Sigmoid colon (tissue), 7 donors: Measurements from ENCODE around the gene GSK3B. TPM values are rescaled to one million over a fixed set of nuclear protein-coding genes. Genes with fewer than 3 reads are reported as not detected.

Source experiments
- DNase-seq: peaks from one replicate; pipeline ENCODE4 v3.0.0-alpha.2; 2019
- H3K27ac ChIP-seq, 4 donors: fragments of 200-600 bp; sonication (generic); one replicate each; pipeline ENCODE4 v1.5.1; 2016 to 2019; ENCODE audit warnings: mild to moderate bottlenecking in 1 of 4
- H3K27me3 ChIP-seq, 3 donors: fragments of 200-600 bp; sonication (generic); one replicate each; pipeline ENCODE4 v1.5.1; 2019; ENCODE audit warnings: mild to moderate bottlenecking in 1 of 3
- H3K36me3 ChIP-seq, 4 donors: fragments of 200-600 bp; sonication (generic); one replicate each; pipeline ENCODE4 v1.5.1; 2016 to 2019
- H3K4me1 ChIP-seq, 4 donors: fragments of 200-600 bp; sonication (generic); one replicate each; pipeline ENCODE4 v1.5.1; 2017 to 2019
- H3K4me3 ChIP-seq, 4 donors: fragments of 200-600 bp; sonication (generic); one replicate each; pipeline ENCODE4 v1.5.1; 2017 to 2019; ENCODE audit warnings: mild to moderate bottlenecking in 2 of 4, moderate library complexity in 1 of 4
- H3K9me3 ChIP-seq, 4 donors: fragments of 200-600 bp in 3 of 4; sonication (generic) in 3 of 4; one replicate each; pipeline versions ENCODE4 v1.5.1 to v1.6.1; 2013 to 2019
- EP300 ChIP-seq, 4 donors: sonication (generic); formaldehyde crosslinking; IDR thresholded peaks; one replicate each; pipeline ENCODE4 v1.6.1; 2017; ENCODE audit warnings: antibody characterized with exemption in 4 of 4
- POLR2A ChIP-seq, 2 donors: fragments of 450-650 bp; IDR thresholded peaks; one replicate each; pipeline ENCODE4 v1.6.1; 2016; ENCODE audit warnings: antibody characterized with exemption in 2 of 2, mild to moderate bottlenecking in 2 of 2, moderate library complexity in 2 of 2
- POLR2AphosphoS5 ChIP-seq, 4 donors: sonication (generic); formaldehyde crosslinking; IDR thresholded peaks; one replicate each; pipeline ENCODE4 v1.6.1; 2017; ENCODE audit warnings: antibody characterized with exemption in 4 of 4
- WGBS, 2 donors: extraction: QIAGEN DNeasy Blood & Tissue Kit; methylation state at CpG; one replicate each; pipeline ENCODE4 v1.1.7; 2013; 5-methylcytosine and 5-hydroxymethylcytosine counted together
- intact Hi-C: fragments of 100-400 bp; cut with DNase I; formaldehyde crosslinking; loops from one replicate; pipeline ENCODE4 v1.15.1; 2023
- polyA plus RNA-seq, 3 donors: library from polyadenylated mRNA; stranded (reverse); fragments of 200-250 nt; gene quantifications; one replicate each; pipeline ENCODE4 v1.2.3, GENCODE V29; 2013
- total RNA-seq, 4 donors: library from RNA; depleted of rRNA; stranded (reverse); fragments of >200 nt; gene quantifications; one replicate each; pipeline ENCODE4 v1.1.0, GENCODE V29; 2016
- TF ChIP-seq, protein P1 (sequence below), 4 experiments: fragments of 450-650 bp in 3 of 4; fragments of 200-600 bp in 1 of 4; IDR thresholded peaks; one replicate each; pipeline ENCODE4 v1.5.1; 2016 to 2019; ENCODE audit warnings: antibody characterized with exemption in 4 of 4, mild to moderate bottlenecking in 3 of 4, moderate library complexity in 2 of 4
- donor health status: healthy with polysubstance abuse.
- donor health status: Bipolar disorder and iron deficiency.
- donor health status: healthy.

Gene GSK3B
- total and polyA plus RNA-seq, 7 donors, result 11.4 to 36.8 (median 23.2) TPM

GRCh38 chr3:119861681-119862080 lies 232.6 kb downstream of the GSK3B start:
- Histone ChIP-seq H3K9me3 (no peaks in the 10 kb centered on the region), H3K4me1 (no peaks in the 10 kb centered on the region), H3K27me3 (no peaks in the 10 kb centered on the region), H3K4me3 (no peak overlapping the region), H3K36me3 (peaks cover 10 to 35% (median 16%) of the 10 kb centered on the region in 4 donors), H3K27ac (no peak overlapping the region)
- DNase-seq, result no peak
- intact Hi-C loops, result no loop called here
- WGBS, 2 donors, result 93 to 97% methylated on average over 2 of the region's 2 CpGs
- TF ChIP-seq POLR2A (IDR thresholded peaks at IDR 0.05), result no peak

GRCh38 chr3:119859728-119860127 lies 234.5 kb downstream of the GSK3B start:
- intact Hi-C loops, result no loop called here
- WGBS, 2 donors, result 96 to 99% methylated on average over 2 of the region's 2 CpGs
- no peak for TF ChIP-seq POLR2A (IDR thresholded peaks at IDR 0.05)
- TF ChIP-seq, protein P1, sequence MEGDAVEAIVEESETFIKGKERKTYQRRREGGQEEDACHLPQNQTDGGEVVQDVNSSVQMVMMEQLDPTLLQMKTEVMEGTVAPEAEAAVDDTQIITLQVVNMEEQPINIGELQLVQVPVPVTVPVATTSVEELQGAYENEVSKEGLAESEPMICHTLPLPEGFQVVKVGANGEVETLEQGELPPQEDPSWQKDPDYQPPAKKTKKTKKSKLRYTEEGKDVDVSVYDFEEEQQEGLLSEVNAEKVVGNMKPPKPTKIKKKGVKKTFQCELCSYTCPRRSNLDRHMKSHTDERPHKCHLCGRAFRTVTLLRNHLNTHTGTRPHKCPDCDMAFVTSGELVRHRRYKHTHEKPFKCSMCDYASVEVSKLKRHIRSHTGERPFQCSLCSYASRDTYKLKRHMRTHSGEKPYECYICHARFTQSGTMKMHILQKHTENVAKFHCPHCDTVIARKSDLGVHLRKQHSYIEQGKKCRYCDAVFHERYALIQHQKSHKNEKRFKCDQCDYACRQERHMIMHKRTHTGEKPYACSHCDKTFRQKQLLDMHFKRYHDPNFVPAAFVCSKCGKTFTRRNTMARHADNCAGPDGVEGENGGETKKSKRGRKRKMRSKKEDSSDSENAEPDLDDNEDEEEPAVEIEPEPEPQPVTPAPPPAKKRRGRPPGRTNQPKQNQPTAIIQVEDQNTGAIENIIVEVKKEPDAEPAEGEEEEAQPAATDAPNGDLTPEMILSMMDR (IDR thresholded peaks at IDR 0.05), result no peak
- TF ChIP-seq POLR2AphosphoS5 (IDR thresholded peaks at IDR 0.05), result no peak
- TF ChIP-seq EP300 (IDR thresholded peaks at IDR 0.05), result no peak
- Histone ChIP-seq H3K27ac (no peak overlapping the region), H3K4me1 (no peaks in the 10 kb centered on the region), H3K27me3 (no peaks in the 10 kb centered on the region), H3K36me3 (peaks cover 10 to 35% (median 16%) of the 10 kb centered on the region in 4 donors), H3K9me3 (no peaks in the 10 kb centered on the region), H3K4me3 (no peak overlapping the region)
- no peak for DNase-seq

- no peaks in the 10 kb centered on the region for H3K4me1 ChIP-seq
- no peak overlapping the region for H3K4me3 ChIP-seq
- 15 to 67% methylated on average over 2 of the region's 2 CpGs for WGBS, 2 donors
- no peak overlapping the region for H3K27ac ChIP-seq
- no peaks in the 10 kb centered on the region for H3K27me3 ChIP-seq
- H3K9me3 ChIP-seq, result no peaks in the 10 kb centered on the region
- intact Hi-C loops, result no loop called here
- no peak for DNase-seq
- TF ChIP-seq POLR2A (IDR thresholded peaks at IDR 0.05), result no peak
- no peak for TF ChIP-seq EP300 (IDR thresholded peaks at IDR 0.05)
- no peak for TF ChIP-seq POLR2AphosphoS5 (IDR thresholded peaks at IDR 0.05)
- TF ChIP-seq, protein P1 (IDR thresholded peaks at IDR 0.05), result no peak
- peaks cover 10 to 35% (median 16%) of the 10 kb centered on the region in 4 donors for H3K36me3 ChIP-seq
These were observed 235.3 kb downstream of the GSK3B start for GRCh38 chr3:119858957-119859356.

DNA sequence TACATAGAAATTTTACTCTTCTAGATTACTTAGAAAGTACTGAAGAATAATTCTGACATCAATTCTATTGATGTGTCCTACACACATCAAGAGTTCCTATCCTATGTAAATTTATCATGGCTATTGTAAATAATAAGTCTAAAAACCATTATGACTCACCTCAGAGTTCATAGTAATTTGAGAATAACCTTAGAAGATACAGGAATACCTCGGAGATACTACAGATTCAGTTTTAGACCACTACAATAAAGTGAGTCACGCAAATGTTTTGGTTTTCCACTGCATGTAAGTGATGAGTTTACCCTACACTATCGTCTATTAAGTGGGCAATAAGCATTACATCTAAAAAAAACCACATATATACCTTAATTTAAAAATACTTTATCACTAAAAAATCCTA lies 237.6 kb downstream of the GSK3B start:
- no peak for DNase-seq
- 96 to 97% methylated on average over 3 of the region's 3 CpGs for WGBS, 2 donors
- Histone ChIP-seq H3K9me3 (no peaks in the 10 kb centered on the region), H3K27ac (no peak overlapping the region), H3K27me3 (no peaks in the 10 kb centered on the region), H3K4me1 (no peaks in the 10 kb centered on the region), H3K4me3 (no peak overlapping the region), H3K36me3 (peaks cover 0 to 21% (median 7%) of the 10 kb centered on the region in 4 donors)
- TF ChIP-seq, protein P1 (IDR thresholded peaks at IDR 0.05), result no peak
- intact Hi-C loops, result no loop called here

DNA sequence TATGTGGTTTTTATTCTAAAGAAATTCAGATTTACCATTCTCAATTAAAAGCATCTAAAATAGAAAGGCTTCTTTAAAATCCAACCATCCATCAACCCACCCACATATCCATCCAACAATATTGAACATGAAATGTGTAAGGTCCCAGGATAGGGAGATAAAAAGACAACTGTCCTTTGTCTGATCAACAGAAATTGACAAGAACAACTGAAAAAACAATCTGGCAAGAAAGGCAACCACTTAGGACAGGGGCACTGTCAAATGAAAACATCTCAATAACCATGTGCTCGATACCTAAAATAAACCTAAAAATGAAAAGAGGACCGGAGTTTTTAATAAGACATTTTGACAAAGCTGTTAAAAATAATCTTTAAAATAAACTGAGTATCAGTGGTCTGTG lies 245.1 kb downstream of the GSK3B start:
- Histone ChIP-seq H3K4me1 (no peaks in the 10 kb centered on the region), H3K9me3 (no peaks in the 10 kb centered on the region), H3K36me3 (no peaks in the 10 kb centered on the region), H3K27ac (no peak overlapping the region), H3K4me3 (no peak overlapping the region), H3K27me3 (no peaks in the 10 kb centered on the region)
- 93 to 95% methylated on average over 2 of the region's 2 CpGs for WGBS, 2 donors
- no peak for DNase-seq
- TF ChIP-seq POLR2A (IDR thresholded peaks at IDR 0.05), result no peak
- TF ChIP-seq, protein P1 (IDR thresholded peaks at IDR 0.05), result no peak
- no peak for TF ChIP-seq POLR2AphosphoS5 (IDR thresholded peaks at IDR 0.05)
- TF ChIP-seq EP300 (IDR thresholded peaks at IDR 0.05), result no peak
- intact Hi-C loops, result no loop called here
